ENCODE data around the gene CCK.
A peak's percentile ranks its signal among the peaks of the same experiment; 100 is the strongest.
"Not testable (repeated sequence)": the region's sequence is repeated elsewhere in the genome, so short reads cannot be mapped to it uniquely, and the experiment has no call there.

Gene CCK

GRCh38 chr3:42266085-42266484 lies at the start of gene CCK:
Gene CCK (minus strand): TSS chr3:42266185. CDS start chr3:42263630, 2,555 bp downstream.
- DNase-seq: no peak

DNA sequence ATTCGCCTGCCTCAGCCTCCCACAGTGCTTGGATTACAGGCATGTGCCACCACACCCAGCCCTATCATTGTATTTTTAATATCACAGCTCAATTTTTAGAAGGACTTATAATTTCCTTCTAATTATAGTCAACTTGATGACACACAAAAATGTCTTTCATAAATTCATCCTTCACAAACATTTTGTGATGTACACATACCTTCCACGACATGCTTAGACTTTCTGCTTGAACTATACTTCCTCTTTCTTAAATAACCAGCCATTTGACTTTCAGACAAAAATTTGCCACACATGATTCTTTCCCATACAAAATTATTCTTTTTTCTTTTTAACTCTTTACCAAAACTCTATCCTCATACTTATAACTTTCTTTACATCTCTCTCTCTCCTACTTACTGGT lies 48.4 kb upstream of the CCK start:
- DNase-seq: no peak

DNA sequence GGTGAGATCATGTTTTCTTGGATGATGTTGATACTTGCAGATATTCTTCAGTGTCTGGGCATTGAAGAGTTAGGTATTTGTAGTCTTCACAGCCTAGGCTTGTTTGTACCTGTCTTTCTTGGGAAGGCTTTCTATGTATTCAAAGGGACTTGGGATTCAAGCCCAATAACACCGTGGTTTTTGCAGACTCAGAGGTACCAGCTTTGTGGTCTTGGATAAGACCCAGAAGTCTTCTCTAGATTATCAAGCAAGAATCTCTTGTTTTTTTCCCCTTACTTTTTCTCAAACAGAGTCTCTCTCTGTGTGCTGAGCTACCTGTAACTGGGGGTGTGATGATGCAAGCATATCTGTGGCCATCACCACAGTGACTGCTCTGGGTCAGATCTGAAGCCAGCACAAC lies 42.7 kb upstream of the CCK start:
- no peak for DNase-seq

DNA sequence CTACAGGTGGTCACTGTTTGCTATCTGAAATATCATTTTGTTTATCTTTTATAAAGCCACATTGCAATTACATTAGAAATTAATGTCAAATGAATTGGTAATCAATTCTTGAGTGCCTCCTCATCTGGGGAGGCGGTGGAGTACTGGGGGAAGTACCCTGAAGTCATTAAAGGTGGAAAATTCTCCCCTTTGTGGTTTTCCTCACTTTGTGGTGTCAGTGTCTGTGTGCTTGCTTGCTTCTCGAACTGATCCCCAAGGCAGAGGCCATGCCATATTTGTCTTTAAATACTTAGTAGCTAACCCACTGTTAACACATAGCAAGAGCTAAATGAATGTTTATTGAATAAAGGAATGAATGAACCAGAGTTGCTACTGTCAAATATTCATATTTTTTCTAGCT lies 40.5 kb upstream of the CCK start:
- DNase-seq: no peak

DNA sequence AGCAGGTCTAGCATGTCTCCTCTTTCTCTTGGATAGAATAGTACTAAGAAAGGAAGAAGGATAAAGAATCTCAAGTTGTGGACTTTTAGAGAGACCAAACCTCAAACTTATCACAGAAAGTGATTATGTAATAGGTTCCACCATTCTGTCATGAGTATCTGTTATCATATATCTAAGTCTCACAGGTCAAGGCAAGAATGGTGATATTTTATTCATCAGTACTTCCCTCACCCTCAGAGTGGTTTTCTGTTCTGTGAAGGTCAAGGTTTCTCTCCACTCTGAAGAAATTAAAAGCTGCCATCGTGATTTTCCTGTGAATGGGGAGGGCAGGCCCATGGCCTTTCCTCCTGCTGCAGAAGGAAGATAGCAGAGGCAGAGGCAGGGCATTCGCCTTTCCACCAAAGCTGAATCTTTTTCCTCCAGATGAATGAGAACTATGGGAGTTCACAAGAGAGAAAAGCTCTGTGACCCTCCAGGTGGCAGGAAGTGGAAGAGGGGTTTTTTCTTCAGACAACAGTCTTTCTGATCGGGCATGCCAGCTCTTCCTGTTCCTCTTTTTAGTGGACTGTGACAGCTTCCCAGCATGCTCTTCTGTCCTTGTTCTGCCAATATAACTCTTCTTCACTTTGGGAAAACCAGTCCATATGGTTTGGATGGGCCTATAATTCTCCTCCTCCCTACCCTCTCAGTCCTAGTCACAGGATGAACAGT lies 37.1 kb upstream of the CCK start:
- no peak for DNase-seq

- DNase-seq: no peak
Measured at GRCh38 chr3:42301446-42302175, 35.6 kb upstream of the CCK start.

GRCh38 chr3:42300778-42301177 lies 34.8 kb upstream of the CCK start:
- DNase-seq: no peak

DNA sequence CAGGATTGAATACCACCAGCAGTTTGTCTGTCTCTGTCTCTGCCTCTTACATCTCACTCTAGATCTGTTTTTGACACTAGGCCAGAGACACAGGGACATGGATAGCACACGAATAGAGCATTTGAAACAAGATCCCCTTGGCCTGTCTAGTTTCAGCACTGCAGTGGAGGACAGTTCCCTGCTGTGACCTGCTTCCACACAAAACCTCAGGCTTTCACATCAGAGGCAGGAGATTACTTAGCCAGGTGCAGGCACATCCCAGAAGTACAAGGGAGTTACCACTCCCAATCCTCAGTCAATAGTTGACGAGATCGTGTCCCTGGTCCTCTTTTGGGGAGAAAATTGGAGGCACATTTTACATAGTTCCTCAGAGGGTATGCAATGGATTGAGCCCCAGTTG lies 34.0 kb upstream of the CCK start:
- DNase-seq: no peak

GRCh38 chr3:42298259-42298658 lies 32.3 kb upstream of the CCK start:
- no peak for DNase-seq

- no peak for DNase-seq
Measured at GRCh38 chr3:42292009-42292408, 26.0 kb upstream of the CCK start.

DNA sequence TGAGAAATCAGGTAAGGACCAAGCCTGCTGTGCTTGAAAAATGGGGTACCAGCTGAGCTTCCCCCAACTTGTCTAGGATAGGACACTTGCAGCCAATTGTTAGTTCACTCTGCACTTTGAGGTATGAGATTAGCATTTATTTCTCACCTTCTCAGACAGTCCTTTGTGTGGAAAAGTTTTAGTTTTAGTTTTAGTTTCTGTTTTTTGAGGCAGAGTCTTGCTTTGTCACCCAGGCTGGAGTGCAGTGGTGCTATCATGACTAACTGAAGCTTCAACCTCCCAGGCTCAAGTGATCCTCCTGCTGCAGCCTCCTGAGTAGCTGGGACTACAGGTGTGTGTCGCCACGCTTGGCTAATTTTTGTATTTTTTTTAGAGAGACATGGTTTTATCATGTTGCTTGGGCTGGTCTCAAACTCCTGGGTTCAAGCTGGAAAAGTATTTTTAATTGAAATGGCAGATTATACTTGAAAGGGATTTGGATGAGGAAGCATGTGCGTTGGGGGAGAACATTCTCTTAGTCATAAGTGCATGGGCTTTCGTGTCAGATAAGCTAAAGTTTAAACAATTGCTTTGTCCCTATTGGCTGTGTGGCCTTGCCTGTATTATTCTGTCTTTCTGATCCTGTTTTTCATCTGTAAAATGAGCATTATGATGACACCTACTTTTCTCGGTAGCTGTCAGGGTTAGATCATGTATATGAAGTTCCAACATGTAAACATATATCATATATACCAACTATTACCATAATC lies 25.2 kb upstream of the CCK start:
- DNase-seq: no peak

DNA sequence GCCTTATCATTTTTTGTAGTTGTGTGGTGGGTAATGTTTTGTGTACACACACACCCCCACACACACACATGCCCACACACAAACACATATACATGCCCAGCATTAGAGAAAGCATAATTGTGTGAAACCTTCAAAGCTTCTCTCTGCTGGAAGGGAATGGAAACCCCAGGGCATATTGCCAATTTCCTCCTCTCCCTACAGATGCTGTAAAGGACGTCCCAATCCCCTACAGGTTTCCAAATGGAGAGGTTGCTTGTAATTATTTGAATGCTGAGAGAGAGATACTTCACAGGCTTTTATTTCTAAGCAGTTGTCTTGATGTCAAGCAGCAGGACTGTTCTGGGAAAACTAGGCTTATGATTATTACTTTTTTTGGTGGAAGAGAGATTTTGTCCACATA lies 23.0 kb upstream of the CCK start:
- DNase-seq: peak in 1 of 2 experiments; percentile 19

- no peak for DNase-seq
Measured at GRCh38 chr3:42288385-42288784, 22.4 kb upstream of the CCK start.

- not testable (repeated sequence) for DNase-seq
Measured at GRCh38 chr3:42287423-42287822, 21.4 kb upstream of the CCK start.

GRCh38 chr3:42277676-42278075 lies 11.7 kb upstream of the CCK start:
- no peak for DNase-seq

DNA sequence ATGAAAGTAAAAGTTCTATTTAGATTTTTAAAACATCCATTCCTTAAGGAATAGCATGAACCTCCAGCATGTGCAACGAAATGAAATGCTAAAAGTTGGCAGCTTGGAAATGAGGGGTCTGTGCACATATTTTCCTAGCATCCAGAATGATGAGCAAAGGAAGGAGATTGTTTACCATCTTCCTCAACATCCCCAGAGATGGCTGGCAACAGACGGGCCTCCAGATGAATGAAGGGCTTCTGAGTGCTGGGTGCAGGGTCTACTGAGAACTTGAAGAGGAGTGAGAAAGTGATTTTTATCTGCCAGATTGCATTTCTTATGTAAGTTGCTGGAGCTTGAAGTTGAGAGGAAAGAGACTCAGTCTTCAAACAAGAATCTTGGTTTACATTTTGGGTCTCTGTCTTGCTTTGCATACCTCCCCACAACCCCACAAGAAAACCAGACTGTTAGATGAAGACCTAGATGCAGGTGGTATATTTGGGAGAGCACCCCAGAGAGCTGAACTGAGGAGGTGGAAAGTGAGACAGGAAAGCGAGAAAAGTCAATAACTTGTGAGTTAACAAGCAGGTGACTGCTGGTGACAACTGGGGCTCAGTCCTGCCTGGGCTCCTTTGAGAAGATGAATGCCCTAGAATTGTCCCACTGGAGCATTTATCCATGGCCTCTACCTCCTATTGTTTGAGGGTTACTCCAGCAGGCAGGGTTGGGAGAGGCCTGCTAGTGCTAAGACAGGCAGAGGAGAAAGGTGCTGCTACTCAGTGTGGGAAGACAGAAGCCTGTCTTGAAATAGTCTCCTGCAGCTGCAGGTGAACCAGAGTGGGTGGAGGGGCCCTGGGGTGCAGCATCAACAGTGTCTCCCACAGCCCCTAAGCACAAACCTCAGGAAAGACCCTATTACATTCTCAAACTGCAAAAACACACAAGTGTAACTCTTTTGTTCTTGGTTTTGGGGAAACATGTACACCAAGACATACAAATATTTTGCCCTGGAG lies 10.5 kb upstream of the CCK start:
- DNase-seq: no peak

DNA sequence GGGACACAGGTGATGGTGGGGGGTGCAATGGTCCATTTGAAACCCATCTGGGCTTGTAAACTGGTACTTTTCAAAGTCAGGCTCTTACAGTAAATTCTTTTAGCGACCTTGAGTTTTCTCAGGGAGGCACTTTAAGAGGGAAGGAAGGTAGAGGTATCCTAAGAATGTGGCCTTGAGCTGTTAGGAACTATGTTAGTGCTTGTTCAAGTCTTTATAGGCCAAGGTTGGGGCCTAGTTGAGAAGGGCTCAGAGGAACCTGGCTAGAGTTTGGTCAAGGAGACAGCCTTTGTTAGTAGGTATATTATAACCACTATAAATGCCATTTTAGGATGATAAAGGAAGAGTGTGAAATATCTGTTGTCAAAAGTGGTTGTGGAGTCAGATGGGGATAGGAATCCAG lies 9.2 kb upstream of the CCK start:
- DNase-seq: no peak

DNA sequence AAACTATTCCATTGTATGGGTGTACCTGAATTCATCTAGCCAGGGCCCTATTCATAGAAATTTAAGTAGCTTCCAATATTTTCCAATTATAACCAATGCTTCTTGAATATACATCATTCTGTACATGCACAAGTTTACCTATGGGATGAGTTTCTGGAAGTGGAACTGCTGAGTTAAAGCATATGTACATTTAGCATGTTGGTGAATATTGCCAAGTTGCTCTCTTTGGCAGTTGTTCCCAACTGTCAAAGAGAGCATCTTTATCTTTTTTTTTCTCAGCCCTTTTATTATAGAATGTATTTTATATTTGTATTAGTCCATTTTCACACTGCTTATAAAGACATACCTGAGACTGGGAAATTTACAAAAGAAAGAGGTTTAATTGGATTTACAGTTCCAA lies 8.3 kb upstream of the CCK start:
- no peak for DNase-seq

DNA sequence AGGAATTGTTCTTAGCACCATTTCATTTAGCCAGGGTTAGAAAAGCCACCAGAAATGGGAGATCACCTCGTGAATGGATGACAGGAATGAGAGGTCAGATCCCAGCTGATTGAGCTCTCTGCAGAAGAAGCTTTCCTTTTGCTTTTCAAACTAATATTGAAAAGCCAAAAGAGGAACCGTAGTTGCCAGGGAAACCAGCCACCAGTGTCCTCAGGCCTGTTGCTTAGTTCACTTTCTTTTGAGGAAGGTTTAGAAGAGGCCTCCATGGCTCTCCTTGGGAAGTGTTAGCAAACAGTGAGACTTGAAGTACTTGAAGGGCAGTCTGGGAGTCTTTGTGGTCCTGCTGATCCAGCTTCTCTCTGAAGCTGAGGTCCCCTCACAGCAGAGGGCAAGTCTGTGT lies 7.4 kb upstream of the CCK start:
- no peak for DNase-seq

DNA sequence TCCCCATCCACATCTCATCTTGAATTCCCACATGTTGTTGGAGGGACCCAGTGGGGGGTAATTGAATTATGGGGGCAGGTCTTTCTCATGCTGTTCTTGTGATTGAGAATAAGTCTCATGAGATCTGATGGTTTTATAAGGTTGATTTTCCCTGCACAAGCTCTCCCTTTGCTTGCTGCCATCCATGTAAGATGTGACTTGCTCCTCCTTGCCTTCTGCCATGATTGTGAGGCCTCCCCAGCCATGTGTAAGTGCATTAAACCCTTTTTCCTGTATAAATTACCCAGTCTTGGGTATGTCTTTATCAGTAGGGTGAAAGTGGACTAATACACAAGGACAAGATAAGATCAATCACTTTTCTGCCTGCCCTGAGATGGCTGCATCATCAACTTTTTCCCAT lies 5.8 kb upstream of the CCK start:
- no peak for DNase-seq

DNA sequence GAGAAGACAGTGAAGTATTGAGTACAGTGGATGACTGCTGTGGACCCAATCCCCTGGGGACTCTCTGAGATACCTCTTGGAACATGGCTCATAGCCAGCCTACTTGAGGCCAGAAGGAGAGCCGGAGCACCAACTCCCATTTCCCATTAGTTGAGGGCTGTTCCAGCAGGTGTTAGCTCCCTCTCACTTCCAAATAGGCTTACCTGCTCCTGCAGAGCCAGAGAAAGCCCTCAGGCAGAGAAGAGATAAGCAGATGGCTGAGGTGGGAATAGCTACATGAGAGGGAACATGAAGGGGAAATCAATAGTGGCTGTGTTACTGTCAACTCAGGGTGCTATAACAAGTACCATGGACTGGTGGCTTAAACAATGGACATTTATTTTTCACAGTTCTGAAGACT lies 4.6 kb upstream of the CCK start:
- DNase-seq: peak in 1 of 2 experiments; percentile 2

DNA sequence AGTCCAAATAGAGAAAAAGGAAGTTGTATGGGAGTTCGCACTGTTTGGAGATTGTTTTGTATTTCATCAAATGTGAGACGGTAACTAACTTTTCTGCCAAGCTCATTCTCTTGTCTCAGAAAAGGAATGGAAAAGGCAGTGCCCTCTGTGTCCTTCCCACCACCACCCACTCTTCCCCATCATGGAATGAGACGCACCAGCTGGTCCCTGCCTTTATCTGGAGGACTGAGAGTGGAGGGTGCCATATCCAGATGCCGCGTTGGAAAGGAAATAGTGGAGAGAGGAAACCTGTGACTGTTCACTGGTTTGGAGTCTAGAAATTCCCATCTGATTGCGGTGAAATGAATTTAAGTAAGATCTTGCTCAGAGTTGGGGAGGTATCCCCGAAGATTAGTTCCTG lies 3.7 kb upstream of the CCK start:
- DNase-seq: no peak

DNA sequence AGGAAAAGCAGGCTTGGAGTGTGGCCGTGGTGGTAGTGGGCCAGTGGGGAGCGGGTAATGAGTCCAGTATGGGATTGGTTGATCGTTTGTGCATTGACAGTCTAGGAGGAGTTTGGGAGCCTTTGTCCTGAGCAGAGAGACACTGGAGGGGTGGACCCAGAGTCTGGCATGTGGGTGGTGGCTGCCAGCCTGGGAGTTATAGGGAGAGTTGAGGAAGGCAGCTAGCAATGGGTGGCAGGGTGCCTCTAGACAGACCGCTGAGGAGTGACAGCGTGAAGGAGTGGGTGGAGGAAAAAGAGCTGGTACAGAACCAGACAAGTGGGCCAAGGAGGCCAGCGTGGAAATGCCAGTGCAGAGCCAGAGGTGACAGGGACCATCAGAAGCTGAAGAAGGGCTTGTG lies 1.9 kb upstream of the CCK start:
- no peak for DNase-seq

All from NCI-H2081 (cell line).